Endothelial cell of umbilical vein (primary cell): Measurements from ENCODE around the gene CDH23. TPM values are rescaled to one million over a fixed set of nuclear protein-coding genes. Genes with fewer than 3 reads are reported as not detected.
"Not testable (repeated sequence)": the region's sequence is repeated elsewhere in the genome, so short reads cannot be mapped to it uniquely, and the experiment has no call there.

Experiments
- BruUV-seq: library from RNA; stranded (reverse); fragments of 400-500 nt; replicated peaks from 2 replicates; lab custom pipeline; 2021; lab: Mats Ljungman, UMichigan
- CTCF ChIA-PET: fragments of 300-600, 350-600 bp; sonication (Branson Sonifier 250); formaldehyde crosslinking; loops from one replicate; lab custom pipeline; 2021; ENCODE audit warnings: antibody characterized with exemption, inconsistent platforms; lab: Charles Lee
- POLR2A ChIA-PET: fragments of 300-600, 350-600 bp; sonication (Branson Sonifier 250); formaldehyde crosslinking; loops from one replicate; lab custom pipeline; 2021; ENCODE audit warnings: antibody characterized with exemption, inconsistent platforms; lab: Charles Lee
- DNase-seq: peaks from one replicate; pipeline ENCODE4 v3.0.0-alpha.2; 2011; ENCODE audit warnings: low read depth, low spot score
- FAIRE-seq: peaks from 2 replicates; lab custom pipeline; 2011; peaks lifted over from hg19 to GRCh38; lab: Jason Lieb, UNC
- H2AFZ ChIP-seq: 2 replicates; pipeline ENCODE4 v1.6.0; 2012; ENCODE audit warnings: low read depth, low read length, control low read depth, inconsistent platforms
- H3K27ac ChIP-seq: 2 replicates; pipeline ENCODE4 v1.5.1; 2011; ENCODE audit warnings: low read depth, mild to moderate bottlenecking, control low read depth, low read length, moderate library complexity; ENCODE audit not compliant: insufficient read depth
- H3K27me3 ChIP-seq, 2 experiments: 2 replicates each; pipeline versions ENCODE4 v1.6.0 to v1.6.1; 2011; ENCODE audit warnings: low read length in 2 of 2, mixed read lengths in 1 of 2; ENCODE audit not compliant: control insufficient read depth in 2 of 2, insufficient read depth in 2 of 2
- H3K36me3 ChIP-seq, 2 experiments: 2 replicates in 1 of 2; 3 replicates in 1 of 2; pipeline ENCODE4 v1.5.1; 2011; ENCODE audit warnings: low read length in 2 of 2, mild to moderate bottlenecking in 1 of 2, moderate library complexity in 1 of 2; ENCODE audit not compliant: control insufficient read depth in 2 of 2, insufficient read depth in 2 of 2; ENCODE audit errors: extremely low read depth in 1 of 2
- H3K4me1 ChIP-seq: 3 replicates; pipeline ENCODE4 v1.5.1; 2011; ENCODE audit warnings: mild to moderate bottlenecking, low read length; ENCODE audit not compliant: control insufficient read depth, insufficient read depth; ENCODE audit errors: extremely low read depth
- H3K4me2 ChIP-seq: 2 replicates; pipeline ENCODE4 v1.6.1; 2011; ENCODE audit warnings: low read length, control low read depth, mixed read lengths; ENCODE audit not compliant: insufficient read depth
- H3K4me3 ChIP-seq, 3 experiments: fragments of 200-600 bp in 1 of 3; sonication (generic), shearing (Covaris generic) in 1 of 3; replicated peaks in 1 of 3; 2 replicates each; pipeline ENCODE4 v1.5.1; 2011 to 2016; ENCODE audit warnings: control low read depth in 3 of 3, low read length in 3 of 3, mild to moderate bottlenecking in 2 of 3, inconsistent platforms in 1 of 3, low read depth in 1 of 3, moderate library complexity in 1 of 3; ENCODE audit not compliant: insufficient read depth in 1 of 3
- H3K79me2 ChIP-seq: 2 replicates; pipeline ENCODE4 v1.6.0; 2012; ENCODE audit warnings: low read length, inconsistent platforms; ENCODE audit not compliant: control insufficient read depth, insufficient read depth
- H3K9ac ChIP-seq: replicated peaks from 2 replicates; pipeline ENCODE3; 2011; ENCODE audit warnings: low read length, control low read depth; ENCODE audit not compliant: insufficient read depth; ENCODE audit errors: extremely low read depth
- H3K9me1 ChIP-seq: replicated peaks from 3 replicates; pipeline ENCODE4 v1.6.0; 2011; ENCODE audit warnings: mild to moderate bottlenecking, low read length; ENCODE audit not compliant: control insufficient read depth, insufficient read depth; ENCODE audit errors: extremely low read depth
- H3K9me3 ChIP-seq: replicated peaks from 2 replicates; pipeline ENCODE4 v1.5.1; 2012; ENCODE audit warnings: low read length, inconsistent platforms; ENCODE audit not compliant: control insufficient read depth, insufficient read depth
- H4K20me1 ChIP-seq: replicated peaks from 2 replicates; pipeline ENCODE3; 2011; ENCODE audit warnings: mild to moderate bottlenecking, low read length; ENCODE audit not compliant: control insufficient read depth, insufficient read depth; ENCODE audit errors: extremely low read depth
- CTCF ChIP-seq, 2 donors: IDR thresholded peaks; 1 replicate in 1 of 2; 2 replicates in 1 of 2; pipeline ENCODE4 v1.5.1; 2011; ENCODE audit warnings: low read length in 2 of 2, mild to moderate bottlenecking in 2 of 2, moderate library complexity in 2 of 2, control low read depth in 1 of 2, inconsistent platforms in 1 of 2, low read depth in 1 of 2; ENCODE audit not compliant: insufficient read depth in 1 of 2; ENCODE audit errors: extremely low read depth in 1 of 2
- EZH2 ChIP-seq: IDR thresholded peaks from 2 replicates; pipeline ENCODE4 v1.6.1; 2012; ENCODE audit warnings: borderline replicate concordance, low read depth, mild to moderate bottlenecking, moderate library complexity, low read length, inconsistent platforms; ENCODE audit not compliant: severe bottlenecking
- FOS ChIP-seq: IDR thresholded peaks from 2 replicates; pipeline ENCODE4 v1.6.1; 2011; ENCODE audit warnings: mild to moderate bottlenecking, low read length, moderate library complexity, borderline replicate concordance; ENCODE audit not compliant: insufficient read depth
- GATA2 ChIP-seq: IDR thresholded peaks from 2 replicates; pipeline ENCODE4 v1.7.0; 2011; ENCODE audit warnings: low read depth, mild to moderate bottlenecking, moderate library complexity, mixed read lengths, low read length; ENCODE audit not compliant: insufficient read length, insufficient read depth
- JUN ChIP-seq: IDR thresholded peaks from 2 replicates; pipeline ENCODE4 v1.6.1; 2011; ENCODE audit warnings: borderline replicate concordance, low read depth; ENCODE audit not compliant: insufficient read length, insufficient read depth
- MAX ChIP-seq: IDR thresholded peaks from 2 replicates; pipeline ENCODE4 v1.6.1; 2011; ENCODE audit not compliant: insufficient read depth, insufficient read length
- MYC ChIP-seq: IDR thresholded peaks from one replicate; pipeline ENCODE4 v1.6.1; 2011; ENCODE audit warnings: mild to moderate bottlenecking, low read depth, low read length
- POLR2A ChIP-seq: IDR thresholded peaks from 2 replicates; pipeline ENCODE4 v1.6.1; 2012; ENCODE audit warnings: low read depth, mild to moderate bottlenecking, control low read depth, low read length
- POLR2AphosphoS5 ChIP-seq: IDR thresholded peaks from 2 replicates; pipeline ENCODE4 v1.6.1; 2012; ENCODE audit warnings: low read depth, mild to moderate bottlenecking, control low read depth, low read length, moderate library complexity; ENCODE audit not compliant: insufficient read depth
- dilution Hi-C: fragments of 300-500 bp; cut with MboI; formaldehyde crosslinking; loops from one replicate; pipeline ENCODE4 v1.15.0; 2019; ENCODE audit warnings: low sequenced_read_pairs; ENCODE audit not compliant: extremely low pct_ligation_motif_present
- intact Hi-C: fragments of 100-400 bp; cut with micrococcal nuclease; formaldehyde crosslinking; loops from one replicate; pipeline ENCODE4 v1.10.0; 2022
- polyA plus RNA-seq, 4 experiments: library from polyadenylated mRNA; depleted of rRNA in 3 of 4; stranded (reverse) in 3 of 4; unstranded in 1 of 4; fragments of >200 nt; gene quantifications; 2 replicates each; pipeline versions ENCODE4 v1.2.1 to v1.2.3, GENCODE V29; 2011 to 2012; ENCODE audit warnings: missing spikeins in 1 of 4
- total RNA-seq: library from RNA; stranded (reverse); gene quantifications from 2 replicates; pipeline ENCODE4 v1.2.3, GENCODE V29; 2021

Gene CDH23
- total and polyA plus RNA-seq, 2 donors (not counting 3 experiments of a cell fraction or from before 2014, with no cell fraction given): not detected

GRCh38 chr10:71851465-71852095 is 454.9 kb downstream of the CDH23 start:
- BruUV-seq: TSS peak; percentile 40
- H3K9me1 ChIP-seq, H3K36me3 ChIP-seq, H4K20me1 ChIP-seq, H3K9me3 ChIP-seq, H3K27me3 ChIP-seq, DNase-seq, dilution Hi-C loops, FAIRE-seq, H3K4me3 ChIP-seq: not testable (repeated sequence)
- intact Hi-C loops: loop anchor here (1.0 to 2.0 kb wide), 2 partner anchors 9 to 45 kb away; no protein-coding TSS in a partner anchor
- peak overlapping the region; percentile 37 for H3K4me2 ChIP-seq
- H3K4me1 ChIP-seq: peaks cover 17% of the 10 kb centered on the region
- H2AFZ ChIP-seq: peak overlapping the region; percentile 51
- peaks cover 43% of the 10 kb centered on the region for H3K79me2 ChIP-seq
- ChIA-PET CTCF (interaction anchor here (1.0 to 3.6 kb wide), 5 partner anchors 9 to 45 kb away, joined by 4 to 35 read pairs (median 5); no protein-coding TSS in a partner anchor), POLR2A (interaction anchor here (0.6 to 3.3 kb wide), 14 partner anchors 9 to 463 kb away, joined by 3 to 44 read pairs (median 4); no protein-coding TSS in a partner anchor)
- peak overlapping the region; percentile 35 for H3K27ac ChIP-seq
- H3K9ac ChIP-seq: peak overlapping the region; percentile 83

- Histone ChIP-seq H4K20me1 (no peaks in the 10 kb centered on the region), H3K4me1 (peaks cover 17% of the 10 kb centered on the region), H3K79me2 (peaks cover 34% of the 10 kb centered on the region), H3K36me3 (no peaks in the 10 kb centered on the region), H3K27me3 (no peaks in the 10 kb centered on the region), H2AFZ (no peak overlapping the region), H3K9me3 (no peaks in the 10 kb centered on the region), H3K9me1 (no peaks in the 10 kb centered on the region), H3K9ac (no peak overlapping the region), H3K4me3 (no peak overlapping the region), H3K27ac (no peak overlapping the region), H3K4me2 (no peak overlapping the region)
- ChIA-PET POLR2A (no interaction called here), CTCF (interaction anchor here (0.7 to 3.6 kb wide), 2 partner anchors 44 kb away, joined by 7 to 35 read pairs; no protein-coding TSS in a partner anchor)
- no peak for TF ChIP-seq EZH2
- no peak for TF ChIP-seq MYC
- TF ChIP-seq GATA2: no peak
- no peak for TF ChIP-seq POLR2AphosphoS5
- no peak for TF ChIP-seq POLR2A
- TF ChIP-seq MAX: no peak
- no peak for TF ChIP-seq JUN
- TF ChIP-seq CTCF (IDR thresholded peaks at IDR 0.05; ENCODE audit: extremely low read depth in 1 of 2, insufficient read depth in 1 of 2, low read depth in 1 of 2, low read length in 2 of 2): no peak
- TF ChIP-seq FOS: no peak
- dilution Hi-C loops (no loop called here), intact Hi-C loops (no loop called here)
- FAIRE-seq: no peak
- BruUV-seq: no TSS peak
- no peak for DNase-seq
Measured at GRCh38 chr10:71852355-71852937, 455.7 kb downstream of the CDH23 start.
